Activated naive CD8-positive, alpha-beta T cell (primary cell): Measurements from ENCODE around the gene OSBPL10.
"Not testable (repeated sequence)": the region's sequence is repeated elsewhere in the genome, so short reads cannot be mapped to it uniquely, and the experiment has no call there.

Source experiments
- H3K27ac Mint-ChIP-seq: one replicate; pipeline ENCODE4 v1.8.0; 2021; ENCODE audit warnings: mixed read lengths
- H3K27me3 Mint-ChIP-seq: one replicate; pipeline ENCODE4 v1.8.0; 2021; ENCODE audit warnings: mixed read lengths
- H3K36me3 Mint-ChIP-seq: one replicate; pipeline ENCODE4 v1.8.0; 2021; ENCODE audit warnings: mixed read lengths
- H3K4me1 Mint-ChIP-seq: one replicate; pipeline ENCODE4 v1.8.0; 2021; ENCODE audit warnings: low read depth, mixed read lengths
- H3K4me3 Mint-ChIP-seq: one replicate; pipeline ENCODE4 v1.8.0; 2021; ENCODE audit warnings: mild to moderate bottlenecking, mixed read lengths
- H3K9me3 Mint-ChIP-seq: one replicate; pipeline ENCODE4 v1.8.0; 2021; ENCODE audit warnings: low read depth, mixed read lengths

The OSBPL10 gene, protein sequence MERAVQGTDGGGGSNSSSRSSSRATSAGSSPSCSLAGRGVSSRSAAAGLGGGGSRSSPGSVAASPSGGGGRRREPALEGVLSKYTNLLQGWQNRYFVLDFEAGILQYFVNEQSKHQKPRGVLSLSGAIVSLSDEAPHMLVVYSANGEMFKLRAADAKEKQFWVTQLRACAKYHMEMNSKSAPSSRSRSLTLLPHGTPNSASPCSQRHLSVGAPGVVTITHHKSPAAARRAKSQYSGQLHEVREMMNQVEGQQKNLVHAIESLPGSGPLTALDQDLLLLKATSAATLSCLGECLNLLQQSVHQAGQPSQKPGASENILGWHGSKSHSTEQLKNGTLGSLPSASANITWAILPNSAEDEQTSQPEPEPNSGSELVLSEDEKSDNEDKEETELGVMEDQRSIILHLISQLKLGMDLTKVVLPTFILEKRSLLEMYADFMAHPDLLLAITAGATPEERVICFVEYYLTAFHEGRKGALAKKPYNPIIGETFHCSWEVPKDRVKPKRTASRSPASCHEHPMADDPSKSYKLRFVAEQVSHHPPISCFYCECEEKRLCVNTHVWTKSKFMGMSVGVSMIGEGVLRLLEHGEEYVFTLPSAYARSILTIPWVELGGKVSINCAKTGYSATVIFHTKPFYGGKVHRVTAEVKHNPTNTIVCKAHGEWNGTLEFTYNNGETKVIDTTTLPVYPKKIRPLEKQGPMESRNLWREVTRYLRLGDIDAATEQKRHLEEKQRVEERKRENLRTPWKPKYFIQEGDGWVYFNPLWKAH

DNA sequence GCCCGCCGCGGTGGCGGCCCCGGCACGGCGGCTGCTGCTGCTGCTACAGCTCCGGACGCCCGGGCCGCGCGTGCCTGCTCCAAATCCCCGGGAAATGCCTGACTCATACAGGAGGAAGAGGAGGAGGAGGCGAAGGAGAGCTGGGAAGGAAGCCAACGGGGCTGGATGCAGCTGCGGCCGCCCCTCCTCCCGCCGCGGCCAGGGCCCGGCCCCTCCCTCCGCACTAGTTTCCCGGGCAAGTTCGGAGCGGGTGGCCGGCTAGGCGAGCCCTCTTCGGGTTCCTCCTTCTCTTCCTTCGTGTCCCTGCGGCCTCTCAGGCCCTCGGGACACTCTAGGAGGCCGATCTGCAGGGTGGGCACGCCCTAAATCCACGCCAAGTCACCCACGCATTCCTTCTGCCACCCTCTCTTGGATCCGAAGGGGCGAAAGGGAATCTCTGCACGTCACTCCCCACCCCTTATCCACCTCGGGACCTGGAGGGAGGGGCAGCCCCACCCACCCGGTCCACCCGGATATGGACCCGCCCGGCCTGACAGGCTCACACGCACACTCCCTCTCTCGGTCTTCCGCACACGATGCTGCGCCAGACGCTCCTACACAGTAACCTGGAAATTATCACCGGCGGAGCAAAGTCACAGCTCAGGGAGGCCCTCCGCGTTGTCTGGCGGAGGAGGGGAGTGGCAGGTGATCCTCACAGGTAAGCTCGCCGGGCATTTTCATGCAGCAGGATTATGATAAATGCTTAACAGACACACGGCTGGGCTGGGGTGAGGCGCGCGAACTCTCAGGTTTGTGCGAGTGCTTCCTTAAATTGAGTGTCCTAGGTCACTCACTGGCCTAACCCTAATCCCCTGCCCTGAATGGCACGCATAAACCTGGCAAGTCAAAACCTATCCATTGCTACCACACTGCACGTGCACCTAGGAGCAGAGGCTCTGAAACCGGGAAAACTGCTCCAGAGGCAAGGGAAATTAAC lies at the start of gene OSBPL10, which contains the start of gene ZNF860:
Gene OSBPL10 (minus strand): TSS at position 57 of the 976 bp plus-strand sequence. CDS start 83 bp downstream, outside the sequence.
Gene ZNF860 (plus strand): TSS at position 545 of the 976 bp plus-strand sequence. CDS start 7,330 bp downstream, outside the sequence.
- Mint-ChIP-seq H3K4me1 (peaks cover 15% of the 10 kb centered on the region), H3K4me3 (peak within 1 kb of the TSS; percentile 87), H3K36me3 (no peaks in the 10 kb centered on the region), H3K27ac (peak within 1 kb of the TSS; percentile 41), H3K27me3 (peaks cover 28% of the 10 kb centered on the region), H3K9me3 (no peaks in the 10 kb centered on the region)

DNA sequence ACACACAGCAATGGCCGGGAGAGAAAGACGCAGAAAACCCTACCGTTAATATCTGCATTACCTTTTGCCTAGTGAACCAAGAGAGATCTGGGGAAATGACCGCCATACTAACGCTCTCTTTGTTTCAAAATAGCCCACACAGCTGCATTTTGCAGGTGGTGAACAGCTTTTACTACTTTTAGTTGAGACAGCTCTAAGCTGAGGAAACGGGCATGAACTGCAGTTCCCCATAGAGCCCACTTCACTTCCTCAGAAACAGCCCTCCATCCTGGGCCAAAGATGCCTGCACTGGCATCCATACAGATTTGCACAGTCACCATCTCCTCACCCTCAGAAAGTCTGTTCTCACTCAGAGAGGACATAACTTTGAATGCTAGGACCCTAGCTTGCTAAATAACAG lies 45.5 kb upstream of the OSBPL10 start:
- no peaks in the 10 kb centered on the region for H3K27me3 Mint-ChIP-seq
- H3K4me1 Mint-ChIP-seq: no peaks in the 10 kb centered on the region
- H3K4me3 Mint-ChIP-seq: no peak overlapping the region
- no peaks in the 10 kb centered on the region for H3K36me3 Mint-ChIP-seq
- no peaks in the 10 kb centered on the region for H3K9me3 Mint-ChIP-seq
- no peak overlapping the region for H3K27ac Mint-ChIP-seq

DNA sequence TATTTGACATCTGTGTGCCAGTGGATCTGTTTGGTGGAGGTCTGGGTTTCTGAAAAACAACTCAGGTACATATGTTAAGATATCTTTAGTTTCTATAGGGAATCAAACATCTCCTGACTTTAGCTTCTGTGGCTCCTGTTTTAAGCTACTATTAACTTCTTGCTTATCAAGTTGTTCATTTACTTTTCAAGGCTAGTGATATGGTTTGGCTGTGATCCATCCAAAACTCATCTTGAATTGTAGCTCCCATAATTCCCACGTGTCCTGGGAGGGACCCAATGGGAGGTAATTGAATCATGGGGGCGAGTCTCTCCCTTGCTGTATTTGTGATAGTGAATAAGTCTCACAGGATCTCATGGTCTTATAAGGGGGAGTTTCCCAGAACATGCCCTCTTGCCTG lies 41.9 kb upstream of the OSBPL10 start:
- no peak overlapping the region for H3K4me3 Mint-ChIP-seq
- no peaks in the 10 kb centered on the region for H3K27me3 Mint-ChIP-seq
- no peaks in the 10 kb centered on the region for H3K4me1 Mint-ChIP-seq
- no peak overlapping the region for H3K27ac Mint-ChIP-seq
- H3K36me3 Mint-ChIP-seq: no peaks in the 10 kb centered on the region
- no peaks in the 10 kb centered on the region for H3K9me3 Mint-ChIP-seq

DNA sequence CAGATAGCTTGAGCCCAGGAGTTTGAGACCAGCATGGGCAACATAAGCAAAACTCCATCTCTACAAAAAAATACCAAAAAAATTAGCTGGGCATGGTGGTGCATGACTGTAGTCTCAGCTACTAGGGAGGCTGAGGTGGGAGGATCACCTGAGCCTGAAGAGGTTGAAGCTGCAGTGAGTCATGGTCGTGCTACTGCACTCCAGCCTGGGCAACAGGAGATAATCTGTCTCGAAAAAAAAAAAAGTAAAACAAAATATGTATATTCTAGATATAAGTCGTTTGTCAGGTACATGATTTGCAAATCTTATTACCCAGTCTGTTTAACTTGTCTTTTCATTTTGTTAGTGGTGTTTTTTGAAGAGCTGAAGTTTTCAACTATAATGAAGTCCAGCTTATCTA lies 40.7 kb upstream of the OSBPL10 start:
- Mint-ChIP-seq H3K4me1 (no peaks in the 10 kb centered on the region), H3K36me3 (no peaks in the 10 kb centered on the region), H3K27ac (no peak overlapping the region), H3K9me3 (no peaks in the 10 kb centered on the region), H3K4me3 (no peak overlapping the region), H3K27me3 (no peaks in the 10 kb centered on the region)

DNA sequence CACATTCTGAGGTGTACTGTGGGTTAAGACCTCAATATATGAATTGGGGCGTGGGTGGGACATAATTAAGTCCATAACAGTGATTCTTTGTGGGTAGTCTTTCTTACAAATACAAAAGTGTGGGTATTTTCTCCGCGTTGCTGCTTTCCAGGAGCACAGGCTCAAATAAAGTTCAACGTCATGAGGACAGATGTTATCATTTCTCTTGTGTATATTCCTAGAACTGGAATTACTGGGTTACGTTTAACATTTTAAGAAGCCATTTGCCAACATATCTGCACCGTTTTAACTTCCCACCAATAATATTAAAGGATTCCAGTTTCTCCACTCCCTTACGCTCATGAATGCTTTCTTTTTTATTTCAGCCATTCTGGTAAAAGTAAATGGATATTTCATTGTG lies 40.1 kb upstream of the OSBPL10 start:
- Mint-ChIP-seq H3K4me3 (no peak overlapping the region), H3K27me3 (no peaks in the 10 kb centered on the region), H3K9me3 (no peaks in the 10 kb centered on the region), H3K4me1 (no peaks in the 10 kb centered on the region), H3K27ac (no peak overlapping the region), H3K36me3 (no peaks in the 10 kb centered on the region)

DNA sequence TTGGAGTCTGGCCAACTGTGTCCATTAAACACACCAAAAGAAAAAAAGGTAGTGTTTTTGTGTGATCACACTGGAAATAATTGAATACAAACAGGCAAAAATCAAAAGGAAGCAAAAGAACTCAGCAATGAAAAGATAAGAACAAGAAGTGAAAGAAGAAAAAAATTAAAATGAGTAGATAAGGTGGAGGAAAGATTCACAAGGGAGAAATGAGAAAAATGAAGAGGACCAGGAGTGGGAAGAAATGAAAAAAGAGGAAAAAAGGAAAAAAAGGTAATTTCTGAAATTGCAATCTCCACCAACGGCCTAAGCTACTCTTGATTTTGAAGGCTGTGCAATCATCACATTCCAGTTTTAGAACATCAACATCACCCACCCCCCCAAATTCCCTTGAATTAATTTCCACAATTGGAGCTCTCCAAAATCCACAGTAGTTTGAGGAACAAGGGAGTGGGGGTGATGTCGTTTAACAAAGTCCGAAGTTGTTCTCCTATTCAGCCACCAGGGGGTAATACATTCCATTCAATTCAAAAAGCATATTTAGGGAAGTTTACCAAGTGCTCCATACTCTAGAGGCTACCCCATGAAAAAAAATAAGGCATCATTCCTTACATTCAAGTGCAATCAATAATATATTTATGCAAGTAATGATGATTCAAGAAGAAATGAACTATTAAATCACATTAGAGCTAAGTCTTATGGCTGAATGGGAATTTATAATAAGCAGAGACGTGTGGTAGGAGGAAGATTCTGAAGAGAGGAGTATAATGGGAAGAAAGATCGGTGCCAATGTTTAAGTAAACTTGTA lies 37.9 kb upstream of the OSBPL10 start:
- no peak overlapping the region for H3K4me3 Mint-ChIP-seq
- no peak overlapping the region for H3K27ac Mint-ChIP-seq
- H3K36me3 Mint-ChIP-seq: no peaks in the 10 kb centered on the region
- H3K4me1 Mint-ChIP-seq: no peaks in the 10 kb centered on the region
- peaks cover 3% of the 10 kb centered on the region for H3K27me3 Mint-ChIP-seq
- no peaks in the 10 kb centered on the region for H3K9me3 Mint-ChIP-seq

DNA sequence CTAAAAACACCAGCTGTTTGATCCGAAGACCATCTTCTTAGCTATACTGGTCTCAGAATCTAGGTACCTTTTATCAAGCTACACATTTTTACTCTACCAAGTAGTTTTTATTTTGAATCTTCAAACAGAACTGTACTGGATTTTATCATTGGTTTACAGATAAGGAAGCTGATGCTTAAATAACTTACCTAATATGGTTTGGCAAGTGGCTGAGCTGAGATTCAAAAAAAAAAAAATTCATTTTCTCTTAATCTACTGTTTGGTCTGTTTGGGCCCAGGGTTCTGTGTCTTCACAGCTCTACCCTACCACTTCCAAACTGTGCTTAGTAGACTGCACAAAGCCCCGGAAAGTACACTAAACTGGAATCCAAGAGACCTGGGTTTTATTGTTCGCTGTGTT lies 36.2 kb upstream of the OSBPL10 start:
- peaks cover 3% of the 10 kb centered on the region for H3K27me3 Mint-ChIP-seq
- H3K36me3 Mint-ChIP-seq: no peaks in the 10 kb centered on the region
- no peaks in the 10 kb centered on the region for H3K4me1 Mint-ChIP-seq
- no peaks in the 10 kb centered on the region for H3K9me3 Mint-ChIP-seq
- H3K4me3 Mint-ChIP-seq: no peak overlapping the region
- no peak overlapping the region for H3K27ac Mint-ChIP-seq

DNA sequence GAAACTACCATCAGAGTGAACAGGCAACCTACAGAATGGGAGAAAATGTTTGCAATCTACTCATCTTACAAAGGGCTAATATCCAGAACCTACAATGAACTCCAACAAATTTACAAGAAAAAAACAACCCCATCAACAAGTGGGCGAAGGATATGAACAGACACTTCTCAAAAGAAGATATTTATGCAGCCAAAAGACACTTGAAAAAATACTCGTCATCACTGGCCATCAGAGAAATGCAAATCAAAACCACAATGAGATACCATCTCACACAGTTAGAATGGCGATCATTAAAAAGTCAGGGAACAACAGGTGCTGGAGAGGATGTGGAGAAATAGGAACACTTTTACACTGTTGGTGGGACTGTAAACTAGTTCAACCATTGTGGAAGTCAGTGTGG lies 34.6 kb upstream of the OSBPL10 start:
- not testable (repeated sequence) for H3K4me1 Mint-ChIP-seq, H3K27me3 Mint-ChIP-seq, H3K36me3 Mint-ChIP-seq, H3K9me3 Mint-ChIP-seq, H3K4me3 Mint-ChIP-seq, H3K27ac Mint-ChIP-seq

DNA sequence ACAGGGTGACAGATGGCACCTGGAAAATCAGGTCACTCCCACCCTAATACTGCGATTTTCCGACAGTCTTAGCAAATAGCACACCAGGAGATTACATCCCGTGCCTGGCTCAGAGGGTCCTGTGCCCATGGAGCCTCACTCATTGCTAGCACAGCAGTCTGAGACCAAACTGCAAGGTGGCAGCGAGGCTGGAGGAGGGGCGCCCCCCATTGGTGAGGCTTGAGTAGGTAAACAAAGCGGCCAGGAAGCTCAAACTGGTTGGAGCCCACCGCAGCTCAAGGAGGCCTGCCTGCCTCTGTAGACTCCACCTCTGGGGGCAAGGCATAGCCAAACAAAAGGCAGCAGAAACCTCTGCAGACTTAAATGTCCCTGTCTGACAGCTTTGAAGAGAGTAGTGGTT lies 29.6 kb upstream of the OSBPL10 start:
- H3K27ac Mint-ChIP-seq, H3K4me3 Mint-ChIP-seq, H3K36me3 Mint-ChIP-seq, H3K27me3 Mint-ChIP-seq, H3K9me3 Mint-ChIP-seq, H3K4me1 Mint-ChIP-seq: not testable (repeated sequence)

DNA sequence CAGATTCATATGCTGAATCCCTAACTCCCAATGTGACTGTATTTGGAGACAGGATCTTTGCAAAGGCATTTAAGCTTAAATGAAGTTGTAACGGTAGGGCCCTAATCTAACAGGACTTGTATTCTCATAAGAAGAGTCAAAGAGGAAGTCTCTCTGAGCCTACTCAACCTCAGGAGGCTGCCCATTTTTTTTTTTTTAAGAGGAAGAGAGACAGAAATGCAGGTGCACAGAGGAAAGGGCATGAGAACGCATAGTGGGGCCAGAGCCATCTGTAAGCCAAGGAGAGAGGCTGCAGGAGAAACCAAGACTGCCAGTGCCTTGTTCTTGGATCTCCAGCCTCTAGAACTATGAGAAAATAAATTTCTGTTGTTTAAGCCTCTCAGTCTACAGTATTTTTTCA lies 28.9 kb upstream of the OSBPL10 start:
- Mint-ChIP-seq H3K9me3 (no peaks in the 10 kb centered on the region), H3K4me3 (no peak overlapping the region), H3K36me3 (peaks cover 3% of the 10 kb centered on the region), H3K27ac (no peak overlapping the region), H3K4me1 (peaks cover 3% of the 10 kb centered on the region), H3K27me3 (peaks cover 8% of the 10 kb centered on the region)

DNA sequence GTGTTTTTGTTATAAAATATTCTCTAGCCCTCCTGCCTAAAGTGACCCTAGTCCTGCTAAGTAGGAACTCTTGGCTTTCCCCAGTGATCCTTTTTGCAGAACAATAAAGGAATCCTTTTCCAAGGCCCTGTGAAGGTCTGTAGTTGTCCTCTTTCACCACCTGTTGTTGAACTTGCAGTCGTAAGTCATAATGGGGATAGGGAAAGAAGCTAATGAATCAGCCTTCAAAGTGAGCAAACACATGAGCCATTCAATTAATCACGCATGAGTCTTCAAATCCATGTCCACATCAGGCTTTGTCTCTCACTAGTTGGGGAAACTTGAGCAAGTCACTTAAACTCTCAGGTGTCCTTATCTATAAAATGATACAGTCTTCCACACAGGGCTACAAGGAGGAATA lies 28.0 kb upstream of the OSBPL10 start:
- Mint-ChIP-seq H3K36me3 (peaks cover 3% of the 10 kb centered on the region), H3K9me3 (no peaks in the 10 kb centered on the region), H3K27ac (no peak overlapping the region), H3K4me1 (peaks cover 3% of the 10 kb centered on the region), H3K4me3 (no peak overlapping the region), H3K27me3 (peaks cover 7% of the 10 kb centered on the region)

DNA sequence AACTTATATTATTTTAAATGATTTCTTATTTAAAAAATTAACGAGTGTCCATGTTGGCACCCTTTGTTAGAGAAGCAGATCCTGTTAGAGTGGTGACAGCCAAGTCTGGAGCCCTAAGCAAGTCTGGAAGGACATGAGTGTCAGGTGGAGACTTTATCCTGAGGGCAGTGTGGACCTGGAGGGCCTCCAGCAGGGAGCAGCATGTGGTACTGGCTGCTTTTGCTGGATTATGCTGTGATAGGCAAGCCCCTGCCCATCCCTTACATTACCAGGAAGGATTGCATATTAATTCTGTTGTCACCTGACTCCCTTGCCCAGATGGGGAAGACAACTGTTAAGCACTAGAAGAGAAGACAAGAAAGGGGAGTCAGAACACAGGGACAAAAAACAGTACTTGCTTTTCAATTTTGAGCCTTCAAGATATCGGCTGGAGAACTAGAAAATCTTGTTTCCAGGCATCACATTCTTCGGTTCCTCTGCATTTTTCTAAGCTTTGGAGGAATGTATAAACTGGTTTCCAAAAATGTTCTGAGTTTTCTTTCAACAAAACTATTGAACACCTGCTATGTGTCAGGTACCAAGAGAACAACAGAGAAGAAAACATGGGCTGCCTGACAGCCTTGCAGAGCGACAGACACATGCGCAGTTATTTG lies 23.2 kb upstream of the OSBPL10 start:
- H3K4me1 Mint-ChIP-seq: peaks cover 1% of the 10 kb centered on the region
- H3K4me3 Mint-ChIP-seq: no peak overlapping the region
- H3K27ac Mint-ChIP-seq: no peak overlapping the region
- peaks cover 15% of the 10 kb centered on the region for H3K27me3 Mint-ChIP-seq
- peaks cover 3% of the 10 kb centered on the region for H3K36me3 Mint-ChIP-seq
- H3K9me3 Mint-ChIP-seq: no peaks in the 10 kb centered on the region

DNA sequence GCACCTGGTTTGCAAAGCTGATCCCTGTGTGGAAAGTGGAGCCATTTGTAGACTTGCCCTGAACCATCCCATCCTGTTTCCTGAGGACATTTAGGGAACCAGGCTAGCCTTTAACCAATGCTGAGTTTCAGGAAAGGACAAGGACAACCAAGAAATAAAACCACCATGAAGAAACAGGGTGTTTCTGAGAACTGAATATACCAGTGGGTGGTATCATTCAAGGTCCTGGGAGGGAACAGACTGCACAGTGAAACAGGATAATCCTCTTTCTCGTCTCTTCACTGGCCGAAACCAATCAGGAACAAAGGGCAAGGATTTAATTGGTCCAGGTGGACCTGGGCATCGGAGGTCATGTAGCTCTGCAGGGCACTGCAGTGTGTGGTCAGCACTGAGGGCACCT lies 22.3 kb upstream of the OSBPL10 start:
- H3K27ac Mint-ChIP-seq: no peak overlapping the region
- peaks cover 15% of the 10 kb centered on the region for H3K27me3 Mint-ChIP-seq
- H3K36me3 Mint-ChIP-seq: peaks cover 3% of the 10 kb centered on the region
- H3K4me3 Mint-ChIP-seq: no peak overlapping the region
- no peaks in the 10 kb centered on the region for H3K9me3 Mint-ChIP-seq
- H3K4me1 Mint-ChIP-seq: no peaks in the 10 kb centered on the region
